Left lung (tissue), 10 donors: ENCODE results near the gene LRIT2. TPM values are rescaled to one million over a fixed set of nuclear protein-coding genes. Genes with fewer than 3 reads are reported as not detected.
A peak's percentile ranks its signal among the peaks of the same experiment; 100 is the strongest.

ENCODE experiments used
- ATAC-seq: fragments of 200-7000 bp; cut with Tn5 transposase; one replicate; pipeline ENCODE4 v1.9.1; 2020; ENCODE audit warnings: moderate library complexity
- DNase-seq, 4 donors: peaks; one replicate each; pipeline ENCODE4 v3.0.0-alpha.2; 2013 to 2020
- H3K27ac ChIP-seq, 2 donors: fragments of 200-600 bp; sonication (generic) in 1 of 2; one replicate each; pipeline versions ENCODE4 v1.5.0 to v1.8.0; 2020 to 2021
- H3K27me3 ChIP-seq, 2 donors: fragments of 200-600 bp; sonication (generic) in 1 of 2; one replicate each; pipeline versions ENCODE4 v1.5.0 to v1.8.0; 2020 to 2021
- H3K36me3 ChIP-seq, 2 donors: fragments of 200-600 bp; sonication (generic) in 1 of 2; one replicate each; pipeline versions ENCODE4 v1.5.0 to v1.8.0; 2020 to 2021
- H3K4me1 ChIP-seq, 2 donors: fragments of 200-600 bp; one replicate each; pipeline ENCODE4 v1.8.0; 2021
- H3K4me3 ChIP-seq, 2 donors: fragments of 200-600 bp; sonication (generic) in 1 of 2; one replicate each; pipeline versions ENCODE4 v1.5.0 to v1.8.0; 2020 to 2021; ENCODE audit warnings: mild to moderate bottlenecking in 1 of 2
- H3K9me3 ChIP-seq, 2 donors: fragments of 200-600 bp; sonication (generic) in 1 of 2; one replicate each; pipeline versions ENCODE4 v1.5.0 to v1.8.0; 2020 to 2021
- intact Hi-C, 2 donors: fragments of 100-400 bp; cut with DNase I; formaldehyde crosslinking; loops; one replicate each; pipeline versions ENCODE4 v1.11.2 to v1.14.2; 2022
- polyA plus RNA-seq, 6 donors: library from polyadenylated mRNA; unstranded; fragments of 120-200 nt; gene quantifications; one replicate each; pipeline ENCODE4 v1.2.1, GENCODE V29; 2013; ENCODE audit not compliant: insufficient read length in 6 of 6
- total RNA-seq, 2 donors: library from RNA; stranded (reverse); fragmentation: NEBNext Ultra II Directional; extraction: Animal tissue kit (Norgen Biotek cat#: 25700); gene quantifications; one replicate each; pipeline ENCODE4 v1.2.1, GENCODE V29; 2021
- TF ChIP-seq, protein P1 (sequence below), 2 donors: fragments of 200-600 bp; sonication (generic) in 1 of 2; IDR thresholded peaks; one replicate each; pipeline versions ENCODE4 v1.5.0 to v1.8.0; 2021; ENCODE audit warnings: antibody characterized with exemption in 2 of 2
- donor health status: DM: no; HTN: yes; CAD: no.
- donor health status: DM: no; HTN: no; CAD: no.

The LRIT2 gene
- total and polyA plus RNA-seq, 8 donors: not detected

DNA sequence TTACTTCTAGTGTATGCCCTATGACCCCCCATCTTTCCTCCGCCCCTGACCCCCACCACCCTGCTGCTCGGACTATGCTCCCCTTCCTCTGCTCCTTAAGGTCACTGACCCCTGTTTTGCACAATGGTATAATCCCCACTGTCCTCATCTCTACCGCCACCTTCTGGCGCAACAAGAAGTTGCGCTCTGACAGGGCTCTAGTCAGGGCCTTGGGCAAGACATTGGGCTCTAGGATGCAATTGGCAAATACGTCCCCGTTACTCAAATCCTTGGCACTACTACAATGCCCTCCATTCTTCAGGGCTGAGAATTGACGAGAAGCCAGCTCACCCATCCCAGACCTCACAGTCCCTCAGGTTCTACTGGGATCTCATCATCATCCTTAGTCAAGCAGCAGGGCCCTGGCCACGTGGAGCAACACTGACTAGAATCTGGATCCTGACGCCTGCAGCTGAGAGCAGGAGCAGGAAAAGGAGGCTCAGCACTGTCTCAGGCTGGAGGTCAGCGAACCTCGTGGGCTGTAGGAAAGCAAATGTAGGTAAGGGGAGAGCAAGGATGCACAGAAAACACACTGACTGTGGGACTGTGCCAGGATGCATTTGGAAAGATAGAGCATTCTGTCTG lies 10.6 kb downstream of the LRIT2 start:
- H3K27ac ChIP-seq: no peak overlapping the region
- TF ChIP-seq, protein P1, sequence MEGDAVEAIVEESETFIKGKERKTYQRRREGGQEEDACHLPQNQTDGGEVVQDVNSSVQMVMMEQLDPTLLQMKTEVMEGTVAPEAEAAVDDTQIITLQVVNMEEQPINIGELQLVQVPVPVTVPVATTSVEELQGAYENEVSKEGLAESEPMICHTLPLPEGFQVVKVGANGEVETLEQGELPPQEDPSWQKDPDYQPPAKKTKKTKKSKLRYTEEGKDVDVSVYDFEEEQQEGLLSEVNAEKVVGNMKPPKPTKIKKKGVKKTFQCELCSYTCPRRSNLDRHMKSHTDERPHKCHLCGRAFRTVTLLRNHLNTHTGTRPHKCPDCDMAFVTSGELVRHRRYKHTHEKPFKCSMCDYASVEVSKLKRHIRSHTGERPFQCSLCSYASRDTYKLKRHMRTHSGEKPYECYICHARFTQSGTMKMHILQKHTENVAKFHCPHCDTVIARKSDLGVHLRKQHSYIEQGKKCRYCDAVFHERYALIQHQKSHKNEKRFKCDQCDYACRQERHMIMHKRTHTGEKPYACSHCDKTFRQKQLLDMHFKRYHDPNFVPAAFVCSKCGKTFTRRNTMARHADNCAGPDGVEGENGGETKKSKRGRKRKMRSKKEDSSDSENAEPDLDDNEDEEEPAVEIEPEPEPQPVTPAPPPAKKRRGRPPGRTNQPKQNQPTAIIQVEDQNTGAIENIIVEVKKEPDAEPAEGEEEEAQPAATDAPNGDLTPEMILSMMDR (IDR thresholded peaks at IDR 0.05): peak in 1 of 2 donors; percentile 45
- H3K4me3 ChIP-seq: no peak overlapping the region
- H3K27me3 ChIP-seq: peaks cover 0 to 4% of the 10 kb centered on the region in 2 donors
- no peaks in the 10 kb centered on the region for H3K4me1 ChIP-seq
- intact Hi-C loops: no loop called here
- ATAC-seq: peak; percentile 76
- H3K36me3 ChIP-seq: no peaks in the 10 kb centered on the region
- no peak for DNase-seq
- no peaks in the 10 kb centered on the region for H3K9me3 ChIP-seq

- Histone ChIP-seq H3K4me3 (no peak overlapping the region), H3K4me1 (no peaks in the 10 kb centered on the region), H3K36me3 (no peaks in the 10 kb centered on the region), H3K27ac (no peak overlapping the region), H3K9me3 (no peaks in the 10 kb centered on the region), H3K27me3 (peaks cover 0 to 4% of the 10 kb centered on the region in 2 donors)
- TF ChIP-seq, protein P1 (IDR thresholded peaks at IDR 0.05): no peak
- ATAC-seq (no peak), DNase-seq (no peak)
- intact Hi-C loops: no loop called here
Measured at GRCh38 chr10:84214046-84214572, 11.2 kb downstream of the LRIT2 start.

DNA sequence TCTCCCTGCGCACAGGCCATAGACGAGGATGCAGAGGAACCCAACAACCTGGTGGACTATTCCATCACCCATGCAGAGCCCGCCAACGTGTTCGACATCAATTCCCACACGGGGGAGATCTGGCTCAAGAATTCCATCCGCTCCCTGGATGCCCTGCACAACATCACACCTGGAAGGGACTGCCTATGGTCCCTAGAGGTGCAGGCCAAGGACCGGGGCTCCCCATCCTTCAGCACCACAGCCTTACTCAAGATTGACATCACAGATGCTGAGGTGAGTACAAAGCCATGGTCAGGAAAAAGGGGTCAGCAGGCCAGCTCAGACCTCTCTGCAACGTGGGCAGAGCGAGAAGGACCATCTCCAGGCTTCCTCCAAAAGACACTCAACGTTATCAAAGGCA lies 12.3 kb downstream of the LRIT2 start:
- intact Hi-C loops: no loop called here
- peaks cover 0 to 11% of the 10 kb centered on the region in 2 donors for H3K27me3 ChIP-seq
- no peaks in the 10 kb centered on the region for H3K9me3 ChIP-seq
- DNase-seq (no peak), ATAC-seq (no peak)
- no peak overlapping the region for H3K27ac ChIP-seq
- no peak overlapping the region for H3K4me3 ChIP-seq
- no peaks in the 10 kb centered on the region for H3K4me1 ChIP-seq
- TF ChIP-seq, protein P1 (IDR thresholded peaks at IDR 0.05): no peak
- H3K36me3 ChIP-seq: no peaks in the 10 kb centered on the region

DNA sequence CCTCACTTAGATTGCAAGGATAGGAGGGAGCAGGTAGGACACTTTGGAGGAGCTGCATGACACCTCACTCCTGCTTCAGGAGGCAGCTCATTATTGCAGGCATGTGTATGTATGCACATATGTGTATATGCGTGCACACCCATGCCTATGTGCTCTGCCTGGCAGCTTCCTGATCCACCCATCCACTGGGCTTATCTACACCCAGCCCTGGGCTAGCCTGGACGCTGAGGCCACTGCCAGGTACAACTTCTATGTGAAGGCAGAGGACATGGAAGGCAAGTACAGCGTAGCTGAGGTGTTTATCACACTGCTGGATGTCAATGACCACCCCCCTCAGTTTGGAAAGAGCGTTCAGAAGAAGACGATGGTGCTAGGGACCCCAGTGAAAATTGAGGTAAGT lies 13.3 kb downstream of the LRIT2 start:
- H3K36me3 ChIP-seq: no peaks in the 10 kb centered on the region
- TF ChIP-seq, protein P1 (IDR thresholded peaks at IDR 0.05): no peak
- H3K27me3 ChIP-seq: peaks cover 0 to 16% of the 10 kb centered on the region in 2 donors
- intact Hi-C loops: no loop called here
- no peak for DNase-seq
- ATAC-seq: no peak
- H3K27ac ChIP-seq: no peak overlapping the region
- H3K4me3 ChIP-seq: no peak overlapping the region
- no peaks in the 10 kb centered on the region for H3K9me3 ChIP-seq
- H3K4me1 ChIP-seq: no peaks in the 10 kb centered on the region

GRCh38 chr10:84211566-84211965 lies 13.8 kb downstream of the LRIT2 start:
- intact Hi-C loops: no loop called here
- Histone ChIP-seq H3K4me3 (no peak overlapping the region), H3K9me3 (no peaks in the 10 kb centered on the region), H3K27ac (no peak overlapping the region), H3K4me1 (no peaks in the 10 kb centered on the region), H3K36me3 (no peaks in the 10 kb centered on the region), H3K27me3 (peaks cover 0 to 19% of the 10 kb centered on the region in 2 donors)
- no peak for ATAC-seq
- DNase-seq: no peak
- TF ChIP-seq, protein P1 (IDR thresholded peaks at IDR 0.05): no peak
